ENCODE measurements around the gene TNPO3. TPM values are rescaled to one million over a fixed set of nuclear protein-coding genes. Genes with fewer than 3 reads are reported as not detected.

TNPO3 gene
- total RNA-seq, 1 donor from 2014 or later, result 16.6 TPM

GRCh38 chr7:128911423-128912031 lies 143.4 kb downstream of the TNPO3 start:
- no peak for ATAC-seq

GRCh38 chr7:128910569-128910945 lies 144.4 kb downstream of the TNPO3 start, which contains the start of gene KCP:
KCP (minus strand) TSS chr7:128910709; CDS start chr7:128910676, 33 bp downstream.
- peak; percentile 38 for ATAC-seq
- no peak for DNase-seq (ENCODE audit: low spot score)

More at GRCh38 chr7:128911423-128912031, 143.4 kb downstream of the TNPO3 start:
- no peak for DNase-seq (ENCODE audit: low spot score)

- peak; percentile 8 for ATAC-seq
- no peak for DNase-seq (ENCODE audit: low spot score)
Measured at GRCh38 chr7:128909625-128910568, 145.0 kb downstream of the TNPO3 start.

- no peak for DNase-seq (ENCODE audit: low spot score)
- ATAC-seq, result no peak
Measured at GRCh38 chr7:128908750-128909624, 145.9 kb downstream of the TNPO3 start.

- no peak for ATAC-seq
- no peak for DNase-seq (ENCODE audit: low spot score)
Measured at GRCh38 chr7:128906766-128907559, 147.9 kb downstream of the TNPO3 start.

GRCh38 chr7:128906001-128906765 lies 148.7 kb downstream of the TNPO3 start:
- DNase-seq (ENCODE audit: low spot score) (no peak), ATAC-seq (no peak)

GRCh38 chr7:128904381-128905197 lies 150.3 kb downstream of the TNPO3 start:
- ATAC-seq, result peak; percentile 78
- no peak for DNase-seq (ENCODE audit: low spot score)

Other genes starting within 250 kb of the TNPO3 start
- gene FLNC, start 224.7 kb downstream of the TNPO3 start, total RNA-seq, result 0.55 TPM
- 28.2 TPM for gene ATP6V1F, start 192.3 kb downstream of the TNPO3 start, total RNA-seq
- 0.15 TPM for gene KCP, start 144.4 kb downstream of the TNPO3 start, total RNA-seq
- 5.0 TPM for gene IRF5, start 117.2 kb downstream of the TNPO3 start, total RNA-seq
- gene TSPAN33, start 89.6 kb upstream of the TNPO3 start, total RNA-seq, result 33.7 TPM
- gene SMO, start 133.5 kb upstream of the TNPO3 start, total RNA-seq, result 22.1 TPM
- 9.9 TPM for gene AHCYL2, start 169.9 kb upstream of the TNPO3 start, total RNA-seq